Stimulated activated CD4-positive, alpha-beta T cell treated with anti-CD3 and anti-CD28 coated beads, Interleukin-1b, Interleukin-23, amount 100 ng/mL, for 4 hours (primary cell): Measurements from ENCODE around the gene ABL2.
"Not testable (repeated sequence)": the region's sequence is repeated elsewhere in the genome, so short reads cannot be mapped to it uniquely, and the experiment has no call there.

ENCODE experiments used
- DNase-seq, 2 donors: peaks; one replicate each; pipeline ENCODE4 v3.0.0-alpha.2; 2020; ENCODE audit warnings: low read depth in 2 of 2

The ABL2 gene

GRCh38 chr1:179217943-179218507, 11.5 kb downstream of the ABL2 start:
- no peak for DNase-seq

GRCh38 chr1:179213317-179213716, 16.2 kb downstream of the ABL2 start:
- not testable (repeated sequence) for DNase-seq

- DNase-seq = no peak
Measured at GRCh38 chr1:179208681-179209477, 20.6 kb downstream of the ABL2 start.

DNA sequence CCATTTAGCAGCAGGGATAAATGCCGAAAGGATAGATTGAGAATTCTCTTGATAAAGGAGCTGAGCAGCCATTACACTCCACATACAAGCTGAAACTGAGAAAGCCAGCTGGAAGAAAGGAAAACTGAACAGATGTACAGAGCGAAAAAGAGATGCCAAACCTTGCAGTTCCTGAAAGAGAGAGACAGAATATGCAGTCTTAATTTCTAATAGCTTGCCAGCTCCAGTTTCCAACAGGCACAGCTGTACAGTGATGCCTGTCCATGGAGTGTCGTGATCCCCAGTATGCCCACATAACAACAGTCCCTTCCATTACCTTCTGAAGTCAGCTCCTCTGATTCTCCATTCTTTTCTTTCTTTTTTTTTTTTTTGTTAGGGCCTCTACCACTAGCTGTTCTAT, 22.7 kb downstream of the ABL2 start:
- DNase-seq = no peak

- DNase-seq = no peak
Measured at GRCh38 chr1:179205284-179205683, 24.2 kb downstream of the ABL2 start.

- DNase-seq = no peak
Measured at GRCh38 chr1:179202161-179202560, 27.3 kb downstream of the ABL2 start.

GRCh38 chr1:179200586-179200985, 28.9 kb downstream of the ABL2 start:
- no peak for DNase-seq

DNA sequence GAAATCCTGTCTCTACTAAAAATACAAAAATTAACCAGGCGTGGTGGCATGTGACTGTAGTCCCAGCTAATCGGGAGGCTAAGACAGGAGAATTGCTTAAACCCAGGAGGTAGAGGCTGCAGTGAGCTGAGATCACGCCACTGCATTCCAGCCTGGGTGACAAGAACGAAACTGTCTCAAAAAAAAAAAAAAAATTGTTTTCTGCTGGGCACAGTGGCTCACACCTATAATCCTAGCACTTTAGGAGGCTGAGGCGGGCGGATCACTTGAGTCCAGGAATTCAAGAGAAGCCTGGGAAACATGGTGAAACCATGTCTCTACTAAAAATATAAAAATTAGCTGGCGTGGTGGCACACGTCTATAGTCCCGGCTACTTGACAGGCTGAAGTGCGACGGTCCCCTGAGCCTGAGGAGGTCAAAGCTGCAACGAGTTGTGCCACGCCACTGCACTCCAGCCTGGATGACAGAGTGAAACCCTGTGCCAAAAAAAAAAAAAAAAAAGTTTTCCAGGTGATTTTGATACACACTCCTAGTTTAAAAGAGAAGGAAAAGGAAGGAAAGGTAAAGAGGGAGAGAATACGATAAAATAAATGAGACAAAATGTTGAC, 31.7 kb downstream of the ABL2 start:
- DNase-seq = no peak

DNA sequence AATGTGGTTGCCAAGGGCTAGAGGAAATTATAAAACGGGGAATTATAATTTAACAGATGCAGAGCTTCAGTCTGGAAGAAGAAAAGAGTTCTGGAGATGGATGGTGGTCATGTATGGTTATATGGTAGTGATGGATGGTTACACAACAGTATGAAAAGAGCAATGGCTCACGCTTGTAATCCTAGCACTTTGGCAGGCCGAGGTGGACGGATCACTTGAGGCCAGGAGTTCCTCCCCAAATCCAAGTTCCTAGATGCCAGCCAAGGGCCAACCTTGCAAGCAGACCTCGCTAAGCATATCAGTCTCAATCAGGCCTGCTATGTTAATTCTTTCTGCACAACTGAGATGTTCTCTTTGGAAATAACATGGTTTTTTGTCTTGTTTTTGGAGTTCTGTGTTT, 33.6 kb downstream of the ABL2 start:
- DNase-seq = not testable (repeated sequence)

GRCh38 chr1:179195376-179195775, 34.1 kb downstream of the ABL2 start:
- no peak for DNase-seq

- DNase-seq = no peak
Measured at GRCh38 chr1:179194068-179194537, 35.4 kb downstream of the ABL2 start.

GRCh38 chr1:179190861-179191260, 38.6 kb downstream of the ABL2 start:
- no peak for DNase-seq

- no peak for DNase-seq
Measured at GRCh38 chr1:179187735-179188471, 41.6 kb downstream of the ABL2 start.

DNA sequence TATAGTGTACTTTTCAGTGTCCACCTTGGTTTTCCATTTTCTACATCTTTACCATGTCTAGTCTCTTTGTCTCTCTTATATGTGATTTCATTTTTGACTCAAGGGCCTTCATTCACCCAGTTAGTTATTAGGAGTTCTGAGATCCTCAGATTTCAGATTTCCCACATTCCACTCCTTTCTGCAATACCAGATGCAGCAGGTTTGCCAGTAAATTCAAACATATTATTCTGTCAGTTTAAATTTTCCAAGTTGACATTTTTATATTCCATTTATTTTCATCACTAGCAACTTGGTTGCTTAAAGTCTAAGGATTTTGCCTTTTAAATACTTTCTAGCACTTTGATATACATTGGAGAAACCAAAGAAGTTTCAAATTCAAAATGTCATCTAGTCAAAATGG, 42.4 kb downstream of the ABL2 start:
- no peak for DNase-seq

DNA sequence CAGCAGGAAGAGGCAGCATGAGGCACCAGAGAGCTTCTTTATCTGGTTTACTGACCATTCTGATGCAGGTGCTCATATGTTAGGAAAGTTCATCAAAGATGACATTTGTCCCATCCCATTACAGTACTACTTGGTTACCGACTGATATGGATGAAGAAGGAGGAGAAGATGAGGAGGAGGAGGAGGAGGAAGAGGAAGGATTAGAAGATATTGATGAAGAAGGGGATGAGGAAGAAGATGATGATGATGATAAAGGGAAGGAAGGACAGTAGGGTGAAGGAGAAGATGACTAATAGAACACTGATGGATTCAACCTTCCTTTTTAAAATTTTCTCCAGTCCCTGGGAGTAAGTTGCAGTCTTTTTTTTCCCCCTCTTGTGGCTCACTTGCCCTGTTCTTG, 45.1 kb downstream of the ABL2 start:
- no peak for DNase-seq

DNA sequence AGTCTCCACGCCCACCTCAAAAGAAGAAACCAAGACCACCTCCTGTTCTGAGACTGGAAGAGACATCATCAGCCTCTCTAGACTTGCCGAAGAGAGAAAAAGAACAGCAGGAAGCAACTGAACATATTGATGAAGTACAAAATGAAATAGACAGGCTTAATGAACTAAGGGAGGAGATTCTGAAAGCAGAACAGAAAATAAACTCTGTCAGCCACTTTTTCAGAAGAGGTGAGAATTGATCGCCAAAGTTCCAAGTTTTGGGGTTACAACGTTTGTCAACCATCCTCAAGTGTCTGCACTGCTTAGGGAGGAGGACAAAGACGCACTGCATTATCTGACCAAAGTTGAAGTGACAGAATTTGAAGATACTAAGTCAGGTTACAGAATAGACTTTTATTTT, 45.6 kb downstream of the ABL2 start:
- DNase-seq = no peak

GRCh38 chr1:179178950-179179349, 50.5 kb downstream of the ABL2 start:
- DNase-seq = no peak

DNA sequence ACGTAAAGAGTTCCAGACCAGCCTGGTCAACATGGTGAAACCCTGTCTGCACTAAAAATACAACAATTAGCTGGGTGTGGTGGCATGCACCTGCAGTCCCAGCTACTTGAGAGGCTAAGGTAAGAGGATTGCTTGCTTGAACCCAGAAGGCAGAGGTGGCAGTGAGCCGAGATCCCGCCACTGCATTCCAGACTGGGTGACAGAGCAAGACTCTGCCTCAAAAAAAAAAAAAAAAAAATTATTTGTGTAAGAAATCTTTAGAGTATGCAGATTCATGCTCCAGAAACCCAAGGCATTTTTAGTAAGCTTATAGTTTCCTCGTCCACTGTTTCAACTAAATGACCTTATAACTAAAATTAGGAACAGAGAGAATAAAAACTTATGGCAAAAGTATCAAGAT, 51.3 kb downstream of the ABL2 start:
- DNase-seq = no peak

DNA sequence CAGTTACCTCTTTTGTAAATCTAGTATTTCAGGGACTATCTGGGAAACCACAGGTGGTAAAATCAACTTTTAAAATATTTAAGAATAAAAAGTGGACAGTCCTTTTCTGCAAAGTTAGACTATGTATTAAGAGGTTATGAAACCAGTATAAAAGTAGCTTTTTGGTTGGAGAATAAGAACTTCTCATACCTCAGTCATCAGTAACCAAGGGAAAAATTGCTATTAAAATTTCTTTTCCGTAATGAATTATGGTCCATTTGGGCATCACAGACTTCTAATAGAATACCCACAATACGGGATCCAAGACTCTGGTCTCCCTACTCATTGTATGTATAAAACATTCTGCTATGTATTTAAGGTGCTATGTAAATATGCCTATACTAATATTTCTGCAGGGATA, 51.9 kb downstream of the ABL2 start:
- DNase-seq = no peak

DNA sequence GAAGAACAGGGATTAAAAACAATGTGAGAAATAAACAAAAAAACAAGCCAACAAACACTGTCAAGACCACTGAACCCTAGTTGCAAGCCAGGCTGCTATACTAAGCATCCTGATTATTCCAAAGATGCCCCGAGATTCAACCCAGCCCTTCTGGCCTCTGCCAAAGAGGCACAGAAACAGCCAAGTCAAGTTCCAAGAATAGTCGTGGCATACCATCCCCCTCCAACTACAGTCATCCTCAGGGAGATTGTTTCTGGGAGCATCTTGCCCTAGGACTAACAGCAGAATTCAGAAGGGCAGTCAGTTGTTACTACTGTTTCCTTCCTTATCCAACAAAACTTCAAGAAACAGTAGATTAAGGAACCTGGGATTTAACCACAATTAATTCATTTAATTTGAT, 52.3 kb downstream of the ABL2 start:
- DNase-seq = no peak

GRCh38 chr1:179175011-179175841, 54.3 kb downstream of the ABL2 start:
- DNase-seq = no peak

DNA sequence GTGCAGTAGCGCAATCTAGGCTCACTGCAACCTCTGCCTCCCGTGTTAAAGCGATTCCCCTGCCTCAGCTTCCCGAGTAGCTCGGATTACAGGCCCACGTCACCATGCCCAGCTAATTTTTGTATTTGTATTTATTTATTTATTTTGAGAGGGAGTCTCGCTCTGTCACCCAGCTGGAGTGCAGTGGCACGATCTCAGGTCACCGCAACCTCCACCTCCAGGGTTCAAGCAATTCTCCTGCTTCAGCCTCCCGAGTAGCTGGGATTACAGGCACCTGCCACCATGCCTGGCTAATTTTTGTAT, 59.1 kb downstream of the ABL2 start:
- DNase-seq = not testable (repeated sequence)
